KMS-11 (cell line): Measurements from ENCODE around the gene GZF1.

ENCODE experiments used
- H2AFZ ChIP-seq: fragments of 200-600 bp; sonication (generic); 2 replicates; pipeline ENCODE4 v1.6.1; 2016; ENCODE audit warnings: antibody characterized with exemption, mixed run types, low read depth
- H3K27ac ChIP-seq: fragments of 200-600 bp; sonication (generic); 2 replicates; pipeline ENCODE4 v1.6.1; 2016; ENCODE audit warnings: mild to moderate bottlenecking, mixed run types
- H3K27me3 ChIP-seq: fragments of 200-600 bp; sonication (generic); 2 replicates; pipeline ENCODE4 v1.6.1; 2017; ENCODE audit warnings: mild to moderate bottlenecking, low read depth, mixed run types, moderate library complexity; ENCODE audit not compliant: insufficient read depth
- H3K36me3 ChIP-seq: fragments of 200-600 bp; sonication (generic); 2 replicates; pipeline ENCODE4 v1.6.1; 2017; ENCODE audit warnings: mild to moderate bottlenecking, mixed run types; ENCODE audit not compliant: insufficient read depth
- H3K4me1 ChIP-seq: fragments of 200-600 bp; sonication (generic); 2 replicates; pipeline ENCODE4 v1.6.1; 2016; ENCODE audit warnings: mild to moderate bottlenecking, low read depth, mixed run types; ENCODE audit not compliant: poor library complexity, severe bottlenecking
- H3K4me2 ChIP-seq: fragments of 200-600 bp; sonication (generic); 2 replicates; pipeline ENCODE4 v1.7.0; 2016; ENCODE audit warnings: mild to moderate bottlenecking, mixed run types
- H3K4me3 ChIP-seq: fragments of 200-600 bp; sonication (generic); IDR thresholded peaks from 2 replicates; pipeline ENCODE4 v1.6.1; 2017; ENCODE audit warnings: low read depth, low read length, mixed read lengths; ENCODE audit not compliant: insufficient read depth
- H3K79me2 ChIP-seq: fragments of 200-600 bp; sonication (generic); 2 replicates; pipeline ENCODE4 v1.6.1; 2016; ENCODE audit warnings: low read depth, mixed run types; ENCODE audit not compliant: insufficient read depth
- H3K9ac ChIP-seq: fragments of 200-600 bp; sonication (generic); 2 replicates; pipeline ENCODE4 v1.6.1; 2016; ENCODE audit warnings: mild to moderate bottlenecking, mixed run types
- H4K20me1 ChIP-seq: fragments of 200-600 bp; sonication (generic); 2 replicates; pipeline ENCODE4 v1.6.1; 2016; ENCODE audit warnings: mild to moderate bottlenecking, mixed run types; ENCODE audit not compliant: insufficient read depth
- CTCF ChIP-seq: fragments of 200-600 bp; sonication (generic); conservative IDR thresholded peaks from 2 replicates; pipeline ENCODE4 v1.6.1; 2017; ENCODE audit warnings: low read depth, mild to moderate bottlenecking, antibody characterized with exemption, low read length, moderate library complexity, mixed read lengths

Gene GZF1

GRCh38 chr20:23361476-23362391 is at the start of gene GZF1:
Gene GZF1 (plus strand): TSS chr20:23362182. CDS start chr20:23364384, 2,202 bp downstream.
- Histone ChIP-seq H4K20me1 (no peaks in the 10 kb centered on the region), H3K9ac (peak within 1 kb of the TSS; percentile 75), H3K27ac (peak within 1 kb of the TSS; percentile 76), H3K4me3 (no peak within 1 kb of the TSS), H3K79me2 (peaks cover 22% of the 10 kb centered on the region), H2AFZ (peak within 1 kb of the TSS; percentile 36), H3K36me3 (no peaks in the 10 kb centered on the region), H3K27me3 (no peaks in the 10 kb centered on the region), H3K4me2 (peak within 1 kb of the TSS; percentile 74), H3K4me1 (peaks cover 38% of the 10 kb centered on the region)
- TF ChIP-seq CTCF: no peak

GRCh38 chr20:23313271-23313670 is 48.7 kb upstream of the GZF1 start:
- no peak overlapping the region for H3K4me2 ChIP-seq
- no peak for TF ChIP-seq CTCF
- no peak overlapping the region for H3K4me3 ChIP-seq
- no peaks in the 10 kb centered on the region for H4K20me1 ChIP-seq
- no peaks in the 10 kb centered on the region for H3K4me1 ChIP-seq
- H3K79me2 ChIP-seq: no peaks in the 10 kb centered on the region
- H3K9ac ChIP-seq: no peak overlapping the region
- no peak overlapping the region for H3K27ac ChIP-seq
- no peaks in the 10 kb centered on the region for H3K27me3 ChIP-seq
- H3K36me3 ChIP-seq: no peaks in the 10 kb centered on the region
- no peak overlapping the region for H2AFZ ChIP-seq

DNA sequence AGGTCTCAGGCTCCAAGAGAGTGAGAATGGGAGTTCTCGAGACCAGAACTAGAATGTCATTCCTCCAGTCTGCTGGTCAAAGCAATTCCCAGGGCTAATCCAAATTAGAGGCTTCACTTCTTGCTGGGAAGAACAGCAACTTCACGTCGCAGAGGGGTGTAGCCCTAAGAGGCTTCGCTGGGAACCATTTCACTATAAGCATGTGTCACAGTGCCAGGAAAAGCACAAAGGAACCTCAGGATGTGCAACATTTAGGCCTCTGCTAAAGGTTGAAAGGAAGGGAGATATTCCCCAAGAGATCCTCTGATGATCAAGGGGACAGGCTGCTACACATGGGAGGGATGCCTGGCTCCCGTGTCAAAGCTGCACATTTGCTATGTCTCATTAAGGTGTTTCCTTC is 47.3 kb upstream of the GZF1 start:
- Histone ChIP-seq H3K27me3 (no peaks in the 10 kb centered on the region), H3K4me3 (no peak overlapping the region), H3K4me1 (no peaks in the 10 kb centered on the region), H4K20me1 (no peaks in the 10 kb centered on the region), H3K79me2 (no peaks in the 10 kb centered on the region), H3K36me3 (no peaks in the 10 kb centered on the region), H3K27ac (no peak overlapping the region), H2AFZ (no peak overlapping the region), H3K9ac (no peak overlapping the region), H3K4me2 (no peak overlapping the region)
- no peak for TF ChIP-seq CTCF

GRCh38 chr20:23315099-23315498 is 46.9 kb upstream of the GZF1 start:
- Histone ChIP-seq H3K4me2 (no peak overlapping the region), H3K27ac (no peak overlapping the region), H3K9ac (no peak overlapping the region), H3K79me2 (no peaks in the 10 kb centered on the region), H4K20me1 (no peaks in the 10 kb centered on the region), H3K4me1 (no peaks in the 10 kb centered on the region), H3K27me3 (no peaks in the 10 kb centered on the region), H3K36me3 (no peaks in the 10 kb centered on the region), H2AFZ (no peak overlapping the region), H3K4me3 (no peak overlapping the region)
- no peak for TF ChIP-seq CTCF
